Central memory CD4-positive, alpha-beta T cell (primary cell): ENCODE results near the gene COG4.

Experiments
- DNase-seq: peaks from one replicate; pipeline ENCODE4 v3.0.0; 2022

The COG4 gene

GRCh38 chr16:70526403-70526802 lies 3.0 kb upstream of the COG4 start:
- DNase-seq, result no peak

GRCh38 chr16:70524399-70524825 lies 1.1 kb upstream of the COG4 start:
- peak; percentile 57 for DNase-seq

- peak; percentile 82 for DNase-seq
Observed at GRCh38 chr16:70523743-70524398, 517 bp upstream of the COG4 start, which contains the start of gene SF3B3. SF3B3 (plus strand) TSS chr16:70523816; CDS start chr16:70526657, 2,841 bp downstream.

GRCh38 chr16:70522216-70523075 lies 908 bp downstream of the COG4 start:
- DNase-seq, result peak; percentile 18

GRCh38 chr16:70520612-70521297 lies 2.6 kb downstream of the COG4 start:
- DNase-seq, result peak; percentile 50

GRCh38 chr16:70512456-70512855 lies 10.9 kb downstream of the COG4 start:
- DNase-seq, result no peak

GRCh38 chr16:70511833-70512232 lies 11.5 kb downstream of the COG4 start:
- DNase-seq, result no peak

GRCh38 chr16:70510216-70510615 lies 13.1 kb downstream of the COG4 start:
- no peak for DNase-seq

- DNase-seq, result peak; percentile 18
Observed at GRCh38 chr16:70508752-70509151, 14.6 kb downstream of the COG4 start.

- no peak for DNase-seq
Observed at GRCh38 chr16:70496513-70496912, 26.8 kb downstream of the COG4 start.

GRCh38 chr16:70495425-70496182 lies 27.8 kb downstream of the COG4 start:
- no peak for DNase-seq

- DNase-seq, result no peak
Observed at GRCh38 chr16:70494777-70495176, 28.6 kb downstream of the COG4 start.

GRCh38 chr16:70494202-70494770 lies 29.1 kb downstream of the COG4 start:
- DNase-seq, result no peak

- no peak for DNase-seq
Observed at GRCh38 chr16:70493802-70494201, 29.6 kb downstream of the COG4 start.

- no peak for DNase-seq
Observed at GRCh38 chr16:70490261-70490660, 33.1 kb downstream of the COG4 start.

GRCh38 chr16:70484867-70485266 lies 38.5 kb downstream of the COG4 start:
- no peak for DNase-seq

GRCh38 chr16:70483426-70483825 lies 39.9 kb downstream of the COG4 start:
- no peak for DNase-seq

GRCh38 chr16:70482624-70483023 lies 40.7 kb downstream of the COG4 start:
- DNase-seq, result no peak

GRCh38 chr16:70481929-70482536 lies 41.3 kb downstream of the COG4 start:
- DNase-seq, result no peak

- no peak for DNase-seq
Observed at GRCh38 chr16:70480127-70481105, 42.9 kb downstream of the COG4 start.

GRCh38 chr16:70478912-70479341 lies 44.4 kb downstream of the COG4 start:
- no peak for DNase-seq
